ENCODE measurements around the gene GLI3.

Gene GLI3

DNA sequence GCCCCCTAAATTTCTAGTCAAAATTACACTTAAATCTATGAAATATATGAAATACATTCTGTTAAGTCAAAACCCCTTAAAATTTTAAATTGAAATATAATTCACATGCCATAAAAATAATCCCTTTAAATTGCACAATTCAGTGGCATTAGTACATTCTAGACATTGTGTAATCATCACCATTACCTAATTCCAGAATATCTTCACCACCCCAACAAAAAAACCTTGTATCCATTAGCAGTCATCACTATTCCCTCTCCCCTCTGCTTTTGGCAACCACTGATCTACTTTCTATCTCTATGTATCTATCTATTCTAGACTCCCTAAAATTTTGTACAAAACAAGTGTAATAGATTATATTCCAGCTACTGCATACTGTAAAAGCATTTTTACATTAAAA, 261.2 kb downstream of the GLI3 start:
- H3K9me3 ChIP-seq: no peaks in the 10 kb centered on the region
- H3K4me3 ChIP-seq: no peak overlapping the region
- DNase-seq (ENCODE audit: low spot score in 2 of 2): no peak
- H3K27me3 ChIP-seq (ENCODE audit: low read depth): no peaks in the 10 kb centered on the region
- in situ Hi-C loops (cut with MboI; ENCODE audit: low sequenced_read_pairs): no loop called here
- peaks cover 8% of the 10 kb centered on the region; the same call in 1 of the 2 replicates for H3K36me3 ChIP-seq (replicated peaks)
- peaks cover 4% of the 10 kb centered on the region for H3K4me1 ChIP-seq

DNA sequence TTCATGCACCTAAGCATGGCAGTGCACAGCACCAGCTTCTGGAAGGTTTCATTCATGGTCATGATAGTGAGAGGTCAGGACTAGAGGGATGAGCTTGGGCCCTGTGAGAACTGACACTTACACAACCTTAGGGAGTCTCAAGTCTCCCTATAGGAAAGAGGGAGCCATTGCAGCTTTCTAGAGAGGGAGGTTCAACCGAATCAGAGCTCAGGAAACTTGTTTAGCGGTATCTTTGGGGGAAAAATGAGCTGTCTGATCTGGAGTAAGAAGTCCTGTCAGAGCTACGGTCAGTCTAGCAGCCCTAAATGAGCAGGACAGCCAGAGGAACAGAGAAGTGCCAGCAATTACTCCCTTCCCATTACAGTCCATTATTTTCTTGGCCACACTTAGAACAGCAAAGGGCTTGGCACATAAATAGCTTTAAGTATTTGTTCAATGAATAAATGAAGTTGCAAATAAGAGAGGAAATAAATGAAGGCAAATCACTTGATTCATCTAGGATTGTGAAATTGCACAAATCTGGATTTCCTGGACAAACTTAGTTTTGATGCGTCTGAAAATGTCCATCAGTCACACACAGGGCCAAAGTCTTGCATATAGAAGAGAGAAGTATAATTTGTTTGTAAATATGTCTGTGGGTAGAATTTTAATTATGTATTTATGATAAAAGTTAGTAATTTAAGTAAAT, 262.0 kb downstream of the GLI3 start:
- no peaks in the 10 kb centered on the region for H3K27me3 ChIP-seq (ENCODE audit: low read depth)
- H3K4me1 ChIP-seq: peaks cover 4% of the 10 kb centered on the region
- no peak for DNase-seq (ENCODE audit: low spot score in 2 of 2)
- no peaks in the 10 kb centered on the region for H3K9me3 ChIP-seq
- H3K4me3 ChIP-seq: no peak overlapping the region
- peaks cover 8% of the 10 kb centered on the region for H3K36me3 ChIP-seq (replicated peaks)
- in situ Hi-C loops (cut with MboI; ENCODE audit: low sequenced_read_pairs): no loop called here

DNA sequence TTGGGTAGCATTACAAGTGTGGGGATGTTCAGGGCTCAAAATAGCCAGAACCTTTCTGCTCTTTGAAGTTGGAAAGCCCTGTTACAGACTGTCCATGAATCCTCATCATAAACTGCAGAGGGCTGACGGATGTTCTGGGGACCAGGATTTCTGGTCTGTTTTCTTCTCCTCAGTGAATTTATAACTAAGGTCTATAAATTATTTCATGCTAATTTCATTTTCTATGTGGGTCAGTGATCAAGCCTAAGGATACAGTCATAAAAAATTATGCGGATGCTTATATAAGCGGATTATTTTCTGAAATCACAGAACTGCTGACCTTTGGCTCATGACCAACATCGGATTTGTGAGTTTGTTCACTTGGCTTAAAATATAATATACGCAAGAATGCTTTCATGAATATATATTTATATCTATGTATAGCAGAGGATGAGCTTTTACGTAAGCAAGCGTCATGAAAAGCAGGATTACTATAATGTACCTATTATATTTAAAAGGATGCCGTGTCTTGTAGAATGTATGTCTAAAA, 263.7 kb downstream of the GLI3 start:
- no peak for DNase-seq (ENCODE audit: low spot score in 2 of 2)
- Histone ChIP-seq H3K9me3 (no peaks in the 10 kb centered on the region), H3K27me3 (ENCODE audit: low read depth) (no peaks in the 10 kb centered on the region), H3K4me1 (peaks cover 4% of the 10 kb centered on the region), H3K36me3 (replicated peaks) (peaks cover 12% of the 10 kb centered on the region), H3K4me3 (no peak overlapping the region)
- in situ Hi-C loops (cut with MboI; ENCODE audit: low sequenced_read_pairs): no loop called here

DNA sequence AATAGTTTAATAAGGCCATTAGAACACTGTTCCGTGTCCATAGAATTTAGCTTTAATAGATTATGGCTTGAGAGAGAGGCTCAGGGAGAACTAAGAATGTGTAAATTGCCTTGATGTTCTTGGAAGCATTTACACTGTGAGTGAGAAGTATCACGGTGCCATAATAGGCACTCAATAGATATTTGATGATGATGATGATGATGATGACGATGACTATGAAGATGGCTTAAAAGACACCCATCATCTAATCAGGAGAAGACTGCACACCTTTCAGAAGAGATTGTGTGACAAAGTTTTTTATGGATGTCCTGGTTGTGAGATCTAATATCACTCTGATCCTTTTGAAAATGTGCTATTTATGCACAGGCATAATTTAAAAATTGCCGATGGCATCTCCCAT, 264.2 kb downstream of the GLI3 start:
- H3K36me3 ChIP-seq (replicated peaks): peaks cover 16% of the 10 kb centered on the region
- H3K27me3 ChIP-seq (ENCODE audit: low read depth): no peaks in the 10 kb centered on the region
- no peak for DNase-seq (ENCODE audit: low spot score in 2 of 2)
- in situ Hi-C loops (cut with MboI; ENCODE audit: low sequenced_read_pairs): no loop called here
- H3K4me1 ChIP-seq: peaks cover 4% of the 10 kb centered on the region
- H3K4me3 ChIP-seq: no peak overlapping the region
- H3K9me3 ChIP-seq: no peaks in the 10 kb centered on the region

DNA sequence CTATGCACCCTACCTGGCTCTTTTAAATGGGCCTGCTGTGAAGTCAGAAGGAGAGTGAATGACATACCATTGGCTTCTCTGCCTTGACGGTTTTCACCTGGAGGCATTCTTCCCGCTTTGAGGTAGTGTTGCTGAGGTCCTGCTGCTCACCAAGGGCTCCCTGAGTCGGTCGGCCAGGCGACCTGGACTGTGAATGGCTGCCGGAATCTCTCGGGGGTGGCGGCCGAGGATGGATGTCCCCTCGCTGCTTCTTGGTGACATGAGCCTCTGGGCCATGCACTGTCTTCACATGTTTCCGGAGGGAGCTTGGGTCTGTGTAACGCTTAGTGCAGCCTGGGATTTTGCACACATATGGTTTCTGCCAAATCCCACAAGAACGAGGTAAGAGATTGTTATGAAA, 264.7 kb downstream of the GLI3 start:
- Histone ChIP-seq H3K27me3 (ENCODE audit: low read depth) (no peaks in the 10 kb centered on the region), H3K36me3 (replicated peaks) (peaks cover 18% of the 10 kb centered on the region), H3K4me1 (peaks cover 1% of the 10 kb centered on the region), H3K4me3 (no peak overlapping the region), H3K9me3 (no peaks in the 10 kb centered on the region)
- DNase-seq (ENCODE audit: low spot score in 2 of 2): no peak
- in situ Hi-C loops (cut with MboI; ENCODE audit: low sequenced_read_pairs): no loop called here

DNA sequence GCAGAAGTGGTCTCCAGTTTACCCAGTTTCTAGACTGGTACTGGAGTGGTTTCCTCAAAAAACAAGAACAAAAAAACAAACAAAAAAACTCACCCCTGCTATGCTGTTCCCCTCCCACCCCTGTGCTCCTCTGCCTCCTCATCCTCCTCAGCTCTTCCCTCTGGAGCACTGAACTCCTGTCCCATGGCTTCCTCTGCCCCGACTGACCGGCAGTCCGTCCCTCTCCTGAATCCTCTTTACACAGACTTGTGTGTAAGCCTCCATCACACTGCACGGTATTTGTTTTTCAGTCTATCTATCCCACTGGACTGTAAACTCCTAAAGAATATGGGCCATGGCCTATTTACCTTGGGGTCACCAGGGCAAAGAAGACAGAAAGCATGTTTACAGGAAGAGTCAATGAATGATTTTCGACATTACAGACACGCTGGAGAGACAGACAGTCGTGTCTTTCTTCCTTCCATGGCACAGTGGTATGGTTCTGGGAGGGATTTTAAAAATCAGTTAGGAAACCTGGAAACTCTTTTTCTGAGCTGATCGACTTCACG, 265.3 kb downstream of the GLI3 start:
- Histone ChIP-seq H3K4me3 (no peak overlapping the region), H3K4me1 (no peaks in the 10 kb centered on the region), H3K27me3 (ENCODE audit: low read depth) (no peaks in the 10 kb centered on the region), H3K9me3 (no peaks in the 10 kb centered on the region), H3K36me3 (replicated peaks) (peaks cover 22% of the 10 kb centered on the region)
- DNase-seq (ENCODE audit: low spot score in 2 of 2): no peak
- in situ Hi-C loops (cut with MboI; ENCODE audit: low sequenced_read_pairs): no loop called here

DNA sequence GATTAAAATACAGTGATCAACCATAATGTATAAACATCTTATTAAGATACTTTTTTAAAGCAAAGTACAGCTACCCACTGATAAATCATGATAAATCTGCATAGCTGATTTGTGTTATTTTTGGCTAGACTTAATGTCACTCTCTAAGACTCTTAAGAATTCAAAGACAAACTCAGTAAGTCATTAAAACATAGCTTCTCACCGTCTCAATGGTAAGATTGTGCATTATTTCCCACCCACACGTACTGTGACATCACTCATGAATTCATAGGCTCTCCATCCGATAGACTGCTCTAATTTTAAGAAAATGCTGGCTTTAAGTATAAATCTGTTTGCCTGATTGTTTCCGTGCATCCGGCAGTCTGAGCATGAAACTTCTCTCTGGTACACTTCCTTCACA, 266.1 kb downstream of the GLI3 start:
- Histone ChIP-seq H3K27me3 (ENCODE audit: low read depth) (no peaks in the 10 kb centered on the region), H3K9me3 (no peaks in the 10 kb centered on the region), H3K4me3 (no peak overlapping the region), H3K4me1 (no peaks in the 10 kb centered on the region), H3K36me3 (replicated peaks) (peaks cover 22% of the 10 kb centered on the region)
- in situ Hi-C loops (cut with MboI; ENCODE audit: low sequenced_read_pairs): no loop called here
- no peak for DNase-seq (ENCODE audit: low spot score in 2 of 2)

DNA sequence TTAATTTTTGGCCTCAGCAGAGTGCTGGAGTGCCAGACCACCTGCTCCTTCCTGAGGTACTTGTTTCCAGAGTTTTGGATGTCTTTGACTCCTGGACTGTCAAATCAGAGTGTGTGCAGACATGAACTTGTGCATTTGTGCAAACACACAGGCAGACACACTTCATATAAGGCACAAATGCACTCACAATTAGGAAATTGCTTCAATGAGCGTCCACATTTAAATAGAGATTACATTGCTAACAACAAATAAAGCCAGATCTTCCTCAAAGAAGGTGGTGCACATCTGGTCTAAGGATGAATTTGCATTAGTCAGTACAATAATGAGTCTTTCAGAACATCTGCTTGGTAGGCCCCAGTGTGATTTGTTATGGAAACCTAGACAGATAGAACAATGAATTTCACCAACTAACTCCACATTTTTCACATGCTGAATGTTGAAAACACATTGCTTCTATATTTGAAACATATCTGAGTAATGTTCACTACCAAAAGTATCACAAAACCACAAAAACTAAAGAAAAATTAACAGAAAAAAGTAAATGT, 267.4 kb downstream of the GLI3 start:
- Histone ChIP-seq H3K9me3 (no peaks in the 10 kb centered on the region), H3K4me3 (no peak overlapping the region), H3K4me1 (no peaks in the 10 kb centered on the region), H3K36me3 (replicated peaks) (peaks cover 26% of the 10 kb centered on the region), H3K27me3 (ENCODE audit: low read depth) (no peaks in the 10 kb centered on the region)
- DNase-seq (ENCODE audit: low spot score in 2 of 2): no peak
- in situ Hi-C loops (cut with MboI; ENCODE audit: low sequenced_read_pairs): no loop called here

DNA sequence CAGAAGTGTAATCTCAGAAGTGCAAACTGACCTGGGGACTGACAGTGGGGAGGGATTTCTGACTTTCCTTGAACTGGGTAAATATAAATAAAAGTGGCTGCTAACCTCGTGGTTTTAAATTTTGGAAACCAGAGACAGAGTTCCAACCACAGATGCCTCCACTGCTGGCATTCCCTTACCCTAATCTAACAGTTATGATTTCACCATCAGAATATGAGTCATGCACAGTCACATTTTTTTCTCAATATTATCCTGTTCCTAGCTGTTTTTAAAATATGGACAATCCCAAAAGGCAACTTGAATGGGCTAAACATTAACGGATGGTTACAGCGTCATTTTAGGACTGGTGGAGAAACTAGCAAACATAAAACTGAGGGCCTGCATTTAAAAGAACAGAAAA, 269.9 kb downstream of the GLI3 start:
- H3K4me3 ChIP-seq: no peak overlapping the region
- H3K9me3 ChIP-seq: no peaks in the 10 kb centered on the region
- no peak for DNase-seq (ENCODE audit: low spot score in 2 of 2)
- peaks cover 24% of the 10 kb centered on the region for H3K36me3 ChIP-seq (replicated peaks)
- H3K4me1 ChIP-seq: no peaks in the 10 kb centered on the region
- in situ Hi-C loops (cut with MboI; ENCODE audit: low sequenced_read_pairs): no loop called here
- no peaks in the 10 kb centered on the region for H3K27me3 ChIP-seq (ENCODE audit: low read depth)

DNA sequence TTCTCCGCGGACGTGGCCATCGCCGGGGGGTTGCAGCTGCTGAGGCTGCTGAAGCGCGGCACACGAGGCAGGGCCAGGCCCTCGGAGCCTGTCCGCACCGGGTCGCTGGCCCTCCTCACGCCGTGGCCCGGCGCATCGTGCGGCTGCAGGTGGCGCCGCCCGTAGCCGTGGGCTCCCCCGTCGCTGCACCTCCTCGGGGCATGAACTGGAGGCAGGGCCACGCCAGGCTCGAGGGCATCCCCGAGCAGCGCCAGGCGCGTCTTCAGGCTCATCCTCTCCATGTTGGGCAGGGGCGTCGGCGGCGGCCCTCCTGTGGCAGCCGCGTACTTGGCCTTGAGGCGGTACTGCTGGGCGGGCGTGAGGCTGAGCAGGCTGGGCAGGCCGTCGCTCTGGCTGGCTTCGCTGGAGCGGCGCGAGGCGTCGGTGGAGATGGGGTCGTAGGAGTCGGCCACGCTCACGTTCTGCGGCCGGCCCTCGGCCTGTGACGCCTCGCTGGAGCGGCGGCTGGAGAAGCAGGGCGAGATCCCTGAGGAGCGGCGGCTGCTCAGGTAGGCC, 271.0 kb downstream of the GLI3 start:
- peaks cover 24% of the 10 kb centered on the region for H3K36me3 ChIP-seq (replicated peaks)
- in situ Hi-C loops (cut with MboI; ENCODE audit: low sequenced_read_pairs): no loop called here

DNA sequence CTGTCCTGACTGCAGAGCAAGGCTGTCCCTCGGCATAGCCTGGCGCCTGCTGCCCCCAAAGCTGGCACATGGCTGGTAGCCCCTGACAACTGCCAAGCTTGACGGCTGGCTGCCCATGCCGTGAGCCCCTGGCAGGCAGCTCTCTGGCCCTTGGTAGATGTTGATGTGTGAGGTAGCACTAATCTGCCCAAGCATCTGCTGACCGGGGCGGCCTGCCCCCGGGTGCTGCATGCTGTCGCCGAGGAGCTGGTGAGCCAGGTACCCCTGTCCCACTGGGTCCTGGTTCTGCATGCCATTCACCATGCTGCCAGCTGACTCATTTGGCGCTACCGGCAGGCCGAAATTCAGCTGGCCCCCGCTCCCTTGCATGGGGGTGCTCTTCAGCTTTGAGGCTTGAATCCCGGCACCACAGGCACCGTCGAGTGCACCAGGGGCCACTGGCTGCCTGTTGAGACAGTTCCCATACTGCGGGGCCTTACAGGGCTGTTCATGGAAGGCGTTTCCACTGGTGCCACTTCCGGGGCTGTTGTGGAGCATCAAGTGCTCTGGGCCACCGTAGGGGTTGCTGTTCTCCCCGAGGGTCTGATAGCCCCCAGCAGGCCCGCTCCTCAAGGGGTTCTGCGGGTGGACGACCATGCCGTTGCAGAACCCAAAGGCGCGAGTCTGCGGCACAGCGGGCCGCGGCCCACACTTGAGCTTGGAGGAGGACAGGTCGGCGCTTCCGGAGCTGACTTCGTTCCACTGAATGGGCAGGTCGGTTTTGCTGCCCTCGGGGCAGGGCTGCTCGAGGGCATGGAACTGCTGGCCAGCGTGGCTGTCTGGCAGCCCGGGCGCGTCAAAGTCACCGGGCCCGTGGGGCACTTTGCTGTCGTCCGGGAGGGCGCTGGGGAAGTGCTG, 271.9 kb downstream of the GLI3 start:
- Histone ChIP-seq H3K27me3 (ENCODE audit: low read depth) (no peaks in the 10 kb centered on the region), H3K9me3 (no peaks in the 10 kb centered on the region), H3K4me3 (no peak overlapping the region), H3K36me3 (replicated peaks) (peaks cover 24% of the 10 kb centered on the region), H3K4me1 (no peaks in the 10 kb centered on the region)
- in situ Hi-C loops (cut with MboI; ENCODE audit: low sequenced_read_pairs): no loop called here
- no peak for DNase-seq (ENCODE audit: low spot score in 2 of 2)

More for the DNA sequence above, 271.0 kb downstream of the GLI3 start:
- Histone ChIP-seq H3K9me3 (no peaks in the 10 kb centered on the region), H3K4me3 (no peak overlapping the region), H3K4me1 (no peaks in the 10 kb centered on the region), H3K27me3 (ENCODE audit: low read depth) (no peaks in the 10 kb centered on the region)
- DNase-seq (ENCODE audit: low spot score in 2 of 2): no peak

DNA sequence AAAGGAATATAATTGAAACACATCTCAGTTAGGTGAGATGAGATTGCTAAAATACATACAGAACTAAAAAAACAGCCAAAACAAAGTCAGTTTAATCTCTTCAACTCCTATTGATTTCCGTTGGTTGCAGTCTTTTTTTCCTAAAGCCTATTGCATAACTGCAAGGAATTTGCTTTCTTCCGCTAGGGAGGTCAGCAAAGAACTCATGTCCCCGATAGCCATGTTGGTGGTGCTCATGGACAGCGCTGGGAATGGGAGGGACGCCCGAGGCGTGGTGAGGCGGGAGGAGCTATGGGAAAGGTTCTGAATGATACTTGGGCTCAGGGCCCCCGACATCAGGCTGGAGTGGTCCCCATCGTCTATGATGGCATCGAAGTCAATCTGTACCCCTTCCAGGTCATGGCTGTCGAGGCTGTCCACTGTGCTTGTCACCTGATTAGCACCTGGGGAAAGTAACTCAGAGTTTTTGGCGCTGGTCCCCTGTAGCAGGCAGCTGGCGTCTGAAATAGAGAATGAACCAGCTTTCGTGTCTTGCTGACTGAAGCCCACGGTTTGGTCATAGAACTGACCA, 272.7 kb downstream of the GLI3 start:
- Histone ChIP-seq H3K36me3 (replicated peaks) (peaks cover 20% of the 10 kb centered on the region), H3K4me1 (no peaks in the 10 kb centered on the region), H3K4me3 (no peak overlapping the region), H3K9me3 (no peaks in the 10 kb centered on the region), H3K27me3 (ENCODE audit: low read depth) (no peaks in the 10 kb centered on the region)
- in situ Hi-C loops (cut with MboI; ENCODE audit: low sequenced_read_pairs): no loop called here
- no peak for DNase-seq (ENCODE audit: low spot score in 2 of 2)

DNA sequence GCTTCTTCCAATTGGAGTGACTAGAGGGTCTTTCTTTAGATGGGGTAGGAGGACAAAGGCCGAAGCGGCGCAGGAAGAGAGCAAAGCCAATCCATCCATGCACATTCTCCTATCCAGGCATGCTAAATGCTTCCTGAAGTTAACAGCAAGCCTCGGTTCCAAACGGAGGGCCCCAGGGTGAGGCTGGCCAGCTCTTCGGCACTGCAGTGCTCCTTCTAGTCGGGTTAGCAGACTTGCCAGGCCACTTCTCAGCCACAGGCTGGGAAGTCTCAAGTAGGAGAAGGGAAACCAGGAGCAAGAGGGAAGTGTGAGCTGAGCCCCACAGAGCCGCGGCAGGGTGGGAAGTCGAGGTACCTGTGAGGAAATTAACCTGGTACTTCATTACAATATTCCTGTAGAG, 280.3 kb downstream of the GLI3 start:
- no peaks in the 10 kb centered on the region for H3K4me1 ChIP-seq
- no peak overlapping the region for H3K4me3 ChIP-seq
- H3K36me3 ChIP-seq (replicated peaks): no peaks in the 10 kb centered on the region
- H3K27me3 ChIP-seq (ENCODE audit: low read depth): no peaks in the 10 kb centered on the region
- in situ Hi-C loops (cut with MboI; ENCODE audit: low sequenced_read_pairs): no loop called here
- DNase-seq (ENCODE audit: low spot score in 2 of 2): no peak
- no peaks in the 10 kb centered on the region for H3K9me3 ChIP-seq

All from HAP-1 (cell line).